ENCODE data around the gene CCDC57. TPM values are rescaled to one million over a fixed set of nuclear protein-coding genes. Genes with fewer than 3 reads are reported as not detected.
"Not testable (repeated sequence)": the region's sequence is repeated elsewhere in the genome, so short reads cannot be mapped to it uniquely, and the experiment has no call there.

Gene CCDC57
- total RNA-seq, 2 experiments from 2014 or later, result 56.6 to 64.2 TPM

GRCh38 chr17:82138511-82138992 lies 74.1 kb downstream of the CCDC57 start:
- ATAC-seq, result no peak
- POLR2A ChIA-PET, result no interaction called here
- Mint-ChIP-seq H3K4me1 (ENCODE audit: low read depth) (no peaks in the 10 kb centered on the region), H3K27me3 (no peaks in the 10 kb centered on the region), H3K36me3 (ENCODE audit: low read depth) (no peaks in the 10 kb centered on the region), H3K9me3 (no peaks in the 10 kb centered on the region), H3K4me3 (no peak overlapping the region), H3K27ac (no peak overlapping the region)
- TF ChIP-seq CTCF (IDR thresholded peaks at IDR 0.05), result no peak
- intact Hi-C loops (cut with micrococcal nuclease), result no loop called here
- CTCF ChIA-PET, result no interaction called here
- no peak for DNase-seq

- no peaks in the 10 kb centered on the region for H3K36me3 Mint-ChIP-seq (ENCODE audit: low read depth)
- POLR2A ChIA-PET, result no interaction called here
- no peak for ATAC-seq
- intact Hi-C loops (cut with micrococcal nuclease), result no loop called here
- DNase-seq, result no peak
- no peak for TF ChIP-seq CTCF (IDR thresholded peaks at IDR 0.05)
- no peaks in the 10 kb centered on the region for H3K27me3 Mint-ChIP-seq
- H3K9me3 Mint-ChIP-seq, result no peaks in the 10 kb centered on the region
- no peak overlapping the region for H3K4me3 Mint-ChIP-seq
- CTCF ChIA-PET, result no interaction called here
- H3K4me1 Mint-ChIP-seq (ENCODE audit: low read depth), result peaks cover 2% of the 10 kb centered on the region
- no peak overlapping the region for H3K27ac Mint-ChIP-seq
Observed at GRCh38 chr17:82134101-82134500, 78.5 kb downstream of the CCDC57 start.

- H3K36me3 Mint-ChIP-seq (ENCODE audit: low read depth); H3K9me3 Mint-ChIP-seq; H3K4me1 Mint-ChIP-seq (ENCODE audit: low read depth); ATAC-seq; intact Hi-C loops (cut with micrococcal nuclease); DNase-seq; H3K27ac Mint-ChIP-seq; CTCF ChIA-PET; H3K4me3 Mint-ChIP-seq; H3K27me3 Mint-ChIP-seq: not testable (repeated sequence)
- POLR2A ChIA-PET, result interaction anchor here (0.8 kb wide), 1 partner anchor 24 kb away, joined by 3 read pairs; no protein-coding TSS in a partner anchor
Observed at GRCh38 chr17:82133166-82133953, 79.3 kb downstream of the CCDC57 start.

- no peaks in the 10 kb centered on the region for H3K9me3 Mint-ChIP-seq
- no peak overlapping the region for H3K4me3 Mint-ChIP-seq
- peak; percentile 22 for TF ChIP-seq CTCF (IDR thresholded peaks at IDR 0.05)
- no peak overlapping the region for H3K27ac Mint-ChIP-seq
- no peak for ATAC-seq
- H3K27me3 Mint-ChIP-seq, result no peaks in the 10 kb centered on the region
- peaks cover 8% of the 10 kb centered on the region for H3K36me3 Mint-ChIP-seq (ENCODE audit: low read depth)
- ChIA-PET CTCF (no interaction called here), POLR2A (no interaction called here)
- no peak for DNase-seq
- peaks cover 37% of the 10 kb centered on the region for H3K4me1 Mint-ChIP-seq (ENCODE audit: low read depth)
- intact Hi-C loops (cut with micrococcal nuclease), result no loop called here
Observed at GRCh38 chr17:82129095-82129494, 83.5 kb downstream of the CCDC57 start.

DNA sequence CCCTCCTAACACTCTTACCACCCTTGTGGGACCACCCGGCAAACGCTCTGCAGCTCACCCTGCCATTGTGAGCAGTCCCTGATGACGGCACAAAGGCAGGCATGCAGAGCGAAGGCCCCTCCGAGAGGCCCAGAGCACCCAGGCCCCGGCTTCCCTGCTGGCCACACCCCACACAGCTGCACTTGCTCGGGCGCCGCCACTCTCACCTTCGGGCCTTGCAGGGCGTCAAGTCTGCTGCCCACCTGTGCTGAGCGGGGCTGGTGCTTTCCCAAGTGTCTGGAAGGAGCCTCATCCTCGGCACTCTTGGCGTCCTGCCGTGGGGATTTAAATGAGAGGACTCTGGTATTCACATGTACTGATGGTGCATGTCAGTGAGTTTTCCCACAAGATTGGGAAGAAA lies 84.4 kb downstream of the CCDC57 start:
- ATAC-seq (no peak), DNase-seq (no peak)
- intact Hi-C loops (cut with micrococcal nuclease), result no loop called here
- H3K9me3 Mint-ChIP-seq, result no peaks in the 10 kb centered on the region
- H3K27me3 Mint-ChIP-seq, result no peaks in the 10 kb centered on the region
- H3K4me1 Mint-ChIP-seq (ENCODE audit: low read depth), result peaks cover 44% of the 10 kb centered on the region
- H3K27ac Mint-ChIP-seq, result no peak overlapping the region
- no peak for TF ChIP-seq CTCF (IDR thresholded peaks at IDR 0.05)
- H3K36me3 Mint-ChIP-seq (ENCODE audit: low read depth), result peaks cover 11% of the 10 kb centered on the region
- CTCF ChIA-PET, result interaction anchor here (1.7 kb wide), 1 partner anchor 90 kb away, joined by 4 read pairs; the partner anchor contains the start of gene DCXR
- POLR2A ChIA-PET, result interaction anchor here (0.6 to 4.0 kb wide), 5 partner anchors 8 to 73 kb away, joined by 3 to 20 read pairs (median 4); no protein-coding TSS in a partner anchor
- H3K4me3 Mint-ChIP-seq, result no peak overlapping the region

Data from activated CD8-positive, alpha-beta T cell treated with anti-CD3 and anti-CD28 coated beads for 36 hours (primary cell).